ENCODE results near the gene ITGA7. TPM values are rescaled to one million over a fixed set of nuclear protein-coding genes. Genes with fewer than 3 reads are reported as not detected.

The ITGA7 gene
- polyA plus RNA-seq, 1 of the 3 experiments (the other 2 are of a cell fraction), result 19.7 TPM

Small RNA genes lying within 50 kb of the gene (small RNA-seq; reads per million reads assigned to genes)
- gene AC009779.1 (0 to 2.1 (median 0) reads per million in 7 experiments), gene AC009779.5 (0 reads per million in 7 experiments), gene RF00017 (0 reads per million in 7 experiments)

Other genes starting within 250 kb of the ITGA7 start
- gene OR6C70, start 237.8 kb downstream of the ITGA7 start, polyA plus RNA-seq (2012; rRNA removed), result not detected in 2 replicates
- gene OR6C68, start 215.5 kb downstream of the ITGA7 start, polyA plus RNA-seq (2012; rRNA removed), result not detected in 2 replicates
- gene OR6C4, start 158.3 kb downstream of the ITGA7 start, polyA plus RNA-seq (2012; rRNA removed), result not detected in 2 replicates
- gene OR2AP1, start 135.4 kb downstream of the ITGA7 start, polyA plus RNA-seq (2012; rRNA removed), result not detected in 2 replicates
- not detected in 2 replicates for gene OR10P1, start 71.0 kb downstream of the ITGA7 start, polyA plus RNA-seq (2012; rRNA removed)
- gene BLOC1S1, start 8.1 kb upstream of the ITGA7 start, polyA plus RNA-seq (2012; rRNA removed), result 277 and 331 TPM in 2 replicates
- 5.2 and 5.4 TPM in 2 replicates for gene RDH5, start 12.5 kb upstream of the ITGA7 start, polyA plus RNA-seq (2012; rRNA removed)
- gene CD63, start 21.1 kb upstream of the ITGA7 start, polyA plus RNA-seq (2012; rRNA removed), result 1,022 and 1,465 TPM in 2 replicates
- 6.9 and 9.4 TPM in 2 replicates for gene GDF11, start 35.2 kb upstream of the ITGA7 start, polyA plus RNA-seq (2012; rRNA removed)
- gene SARNP, start 109.8 kb upstream of the ITGA7 start, polyA plus RNA-seq (2012; rRNA removed), result 65.8 and 66.9 TPM in 2 replicates
- 35.2 and 37.3 TPM in 2 replicates for gene ORMDL2, start 110.1 kb upstream of the ITGA7 start, polyA plus RNA-seq (2012; rRNA removed)
- 11.0 and 15.4 TPM in 2 replicates for gene DNAJC14, start 121.7 kb upstream of the ITGA7 start, polyA plus RNA-seq (2012; rRNA removed)
- gene MMP19, start 135.0 kb upstream of the ITGA7 start, polyA plus RNA-seq (2012; rRNA removed), result 5.7 and 6.8 TPM in 2 replicates
- 36.0 and 36.3 TPM in 2 replicates for gene PYM1, start 220.0 kb upstream of the ITGA7 start, polyA plus RNA-seq (2012; rRNA removed)
- gene DGKA, start 223.3 kb upstream of the ITGA7 start, polyA plus RNA-seq (2012; rRNA removed), result 74.6 and 75.9 TPM in 2 replicates

All from SK-N-SH (cell line).